GM19099 (cell line): ENCODE results near the gene KAZALD1.

ENCODE experiments used
- POLR2A ChIP-seq: IDR thresholded peaks from 3 replicates; pipeline ENCODE4 v1.6.1; 2011; ENCODE audit warnings: low read depth; ENCODE audit not compliant: insufficient read length; ENCODE audit errors: extremely low read depth

KAZALD1 gene

GRCh38 chr10:101091546-101092290 is 29.9 kb downstream of the KAZALD1 start:
- TF ChIP-seq POLR2A: no peak

GRCh38 chr10:101092881-101093354 is 31.1 kb downstream of the KAZALD1 start:
- no peak for TF ChIP-seq POLR2A

- TF ChIP-seq POLR2A: no peak
Observed at GRCh38 chr10:101094121-101094879, 32.5 kb downstream of the KAZALD1 start.

- TF ChIP-seq POLR2A: no peak
Observed at GRCh38 chr10:101095004-101095403, 33.2 kb downstream of the KAZALD1 start.

GRCh38 chr10:101095550-101096213 is 33.9 kb downstream of the KAZALD1 start:
- TF ChIP-seq POLR2A: no peak

- TF ChIP-seq POLR2A: no peak
Observed at GRCh38 chr10:101096378-101096777, 34.6 kb downstream of the KAZALD1 start.

- no peak for TF ChIP-seq POLR2A
Observed at GRCh38 chr10:101097881-101098280, 36.1 kb downstream of the KAZALD1 start.

- no peak for TF ChIP-seq POLR2A
Observed at GRCh38 chr10:101099901-101100300, 38.1 kb downstream of the KAZALD1 start.

GRCh38 chr10:101101372-101101881 is 39.6 kb downstream of the KAZALD1 start:
- no peak for TF ChIP-seq POLR2A

GRCh38 chr10:101103430-101103829 is 41.6 kb downstream of the KAZALD1 start:
- TF ChIP-seq POLR2A: no peak

- TF ChIP-seq POLR2A: no peak
Observed at GRCh38 chr10:101106351-101106750, 44.6 kb downstream of the KAZALD1 start.

GRCh38 chr10:101107771-101108170 is 46.0 kb downstream of the KAZALD1 start:
- no peak for TF ChIP-seq POLR2A

- TF ChIP-seq POLR2A: no peak
Observed at GRCh38 chr10:101110856-101111523, 49.2 kb downstream of the KAZALD1 start.

- no peak for TF ChIP-seq POLR2A
Observed at GRCh38 chr10:101111547-101111946, 49.8 kb downstream of the KAZALD1 start.
